GM23338 (cell line): ENCODE results near the gene ERBB4. TPM values are rescaled to one million over a fixed set of nuclear protein-coding genes. Genes with fewer than 3 reads are reported as not detected.

ENCODE experiments used
- ATAC-seq: fragments of 200-7000 bp; cut with Tn5 transposase; 3 replicates; pipeline ENCODE4 v1.9.1; 2020
- DNase-seq: peaks from one replicate; pipeline ENCODE4 v3.0.0-alpha.2; 2015; ENCODE audit warnings: low spot score
- H2AFZ ChIP-seq: fragments of 200-600 bp; sonication (generic); 2 replicates; pipeline ENCODE4 v1.8.0; 2016; ENCODE audit warnings: antibody characterized with exemption, mild to moderate bottlenecking, moderate library complexity
- H3F3A ChIP-seq: fragments of 200-600 bp; sonication (generic); replicated peaks from 2 replicates; pipeline ENCODE4 v1.8.0; 2017; ENCODE audit warnings: antibody characterized with exemption, mixed run types, low read depth
- H3K27ac ChIP-seq: fragments of 200-600 bp; sonication (generic); 2 replicates; pipeline ENCODE4 v1.6.1; 2016; ENCODE audit warnings: low read depth
- H3K27me3 ChIP-seq: fragments of 200-600 bp; sonication (generic); 2 replicates; pipeline ENCODE4 v1.8.0; 2016; ENCODE audit warnings: mild to moderate bottlenecking, mixed run types, moderate library complexity; ENCODE audit not compliant: insufficient read depth
- H3K36me3 ChIP-seq: fragments of 200-600 bp; sonication (generic); 2 replicates; pipeline ENCODE4 v1.8.0; 2016; ENCODE audit warnings: mild to moderate bottlenecking; ENCODE audit not compliant: insufficient read depth
- H3K4me1 ChIP-seq: fragments of 200-600 bp; sonication (generic); 2 replicates; pipeline ENCODE4 v1.8.0; 2016; ENCODE audit warnings: mild to moderate bottlenecking, moderate library complexity; ENCODE audit not compliant: insufficient read depth
- H3K4me2 ChIP-seq: fragments of 200-600 bp; sonication (generic); 2 replicates; pipeline ENCODE4 v1.7.1; 2017; ENCODE audit warnings: mixed run types
- H3K4me3 ChIP-seq: fragments of 200-600 bp; sonication (generic); 2 replicates; pipeline ENCODE4 v1.6.1; 2016; ENCODE audit warnings: mixed run types
- H3K79me2 ChIP-seq: fragments of 200-600 bp; sonication (generic); replicated peaks from 2 replicates; pipeline ENCODE4 v1.8.0; 2017; ENCODE audit warnings: mild to moderate bottlenecking; ENCODE audit not compliant: insufficient read depth
- H3K9me2 ChIP-seq: fragments of 200-600 bp; sonication (generic); 2 replicates; pipeline ENCODE4 v1.8.0; 2017; ENCODE audit not compliant: insufficient read depth
- H4K20me1 ChIP-seq: fragments of 200-600 bp; sonication (generic); replicated peaks from 2 replicates; pipeline ENCODE4 v1.8.0; 2017; ENCODE audit warnings: mild to moderate bottlenecking; ENCODE audit not compliant: insufficient read depth
- H3K27ac Mint-ChIP-seq: 2 replicates; pipeline ENCODE4 v1.8.0; 2020; ENCODE audit warnings: inconsistent platforms, mild to moderate bottlenecking, moderate library complexity, mixed read lengths
- H3K27me3 Mint-ChIP-seq: 3 replicates; pipeline ENCODE4 v1.8.0; 2022; ENCODE audit warnings: low read depth, mild to moderate bottlenecking, moderate library complexity, mixed read lengths, inconsistent platforms; ENCODE audit not compliant: insufficient read depth, poor library complexity
- H3K36me3 Mint-ChIP-seq: 3 replicates; pipeline ENCODE4 v1.8.0; 2021; ENCODE audit warnings: low read depth, mild to moderate bottlenecking, inconsistent platforms, moderate library complexity, mixed read lengths
- H3K4me1 Mint-ChIP-seq: 3 replicates; pipeline ENCODE4 v1.8.0; 2020; ENCODE audit warnings: mild to moderate bottlenecking, inconsistent platforms, mixed read lengths
- H3K4me3 Mint-ChIP-seq: 3 replicates; pipeline ENCODE4 v1.8.0; 2021; ENCODE audit warnings: moderate library complexity, mild to moderate bottlenecking, inconsistent platforms, mixed read lengths
- H3K9me3 Mint-ChIP-seq: 3 replicates; pipeline ENCODE4 v1.8.0; 2020; ENCODE audit warnings: moderate library complexity, mild to moderate bottlenecking, inconsistent platforms, mixed read lengths
- CREB1 ChIP-seq: fragments of 250-450 bp; sonication (Bioruptor Pico); IDR thresholded peaks from 2 replicates; pipeline ENCODE4 v1.5.0; 2020; ENCODE audit warnings: low read depth, mild to moderate bottlenecking, moderate library complexity
- EZH2 ChIP-seq: fragments of 200-600 bp; sonication (generic); IDR thresholded peaks from one replicate; pipeline ENCODE4 v1.8.0; 2017; ENCODE audit warnings: antibody characterized with exemption, mild to moderate bottlenecking, low read depth; ENCODE audit not compliant: unreplicated experiment
- EZH2phosphoT487 ChIP-seq: fragments of 200-600 bp; sonication (generic); IDR thresholded peaks from one replicate; pipeline ENCODE4 v1.8.1; 2018; ENCODE audit warnings: antibody characterized with exemption; ENCODE audit not compliant: unreplicated experiment
- JUNB ChIP-seq: IDR thresholded peaks from one replicate; pipeline ENCODE4 v1.6.1; 2016; ENCODE audit warnings: antibody characterized with exemption; ENCODE audit not compliant: unreplicated experiment
- NANOG ChIP-seq: IDR thresholded peaks from 2 replicates; pipeline ENCODE4 v1.6.1; 2016; ENCODE audit warnings: antibody characterized with exemption, borderline replicate concordance
- POLR2AphosphoS5 ChIP-seq: IDR thresholded peaks from 2 replicates; pipeline ENCODE4 v1.6.1; 2016; ENCODE audit warnings: antibody characterized with exemption, low read depth
- STAT1 ChIP-seq: IDR thresholded peaks from one replicate; pipeline ENCODE4 v1.6.1; 2016; ENCODE audit warnings: antibody characterized with exemption; ENCODE audit not compliant: unreplicated experiment
- ZNF114 ChIP-seq: fragments of 250-450 bp; sonication (Bioruptor Pico); IDR thresholded peaks from 2 replicates; pipeline ENCODE4 v1.5.0; 2020; ENCODE audit warnings: mild to moderate bottlenecking, moderate library complexity
- ZNF331 ChIP-seq: fragments of 250-450 bp; sonication (Bioruptor Pico); IDR thresholded peaks from 2 replicates; pipeline ENCODE4 v1.5.0; 2020; ENCODE audit warnings: low read depth, mild to moderate bottlenecking, moderate library complexity
- polyA plus RNA-seq: library from polyadenylated mRNA; unstranded; fragments of >200 nt; fragmentation: Nextera tagmentation; extraction: Ambion mirVana; gene quantifications from 2 replicates; pipeline ENCODE4 v1.2.1, GENCODE V29; 2016
- total RNA-seq: library from RNA; depleted of rRNA; stranded (reverse); fragments of >200 nt; shearing (Covaris generic); gene quantifications from 2 replicates; pipeline ENCODE4 v1.2.3, GENCODE V29; 2014
- TF ChIP-seq, protein P1 (sequence below), 2 experiments: fragments of 200-600 bp in 1 of 2; sonication (generic) in 1 of 2; conservative IDR thresholded peaks; 2 replicates each; pipeline versions ENCODE4 v1.5.1 to v1.6.1; 2016 to 2017; ENCODE audit warnings: antibody characterized with exemption in 2 of 2, low read depth in 2 of 2, mild to moderate bottlenecking in 2 of 2, moderate library complexity in 1 of 2
- TF ChIP-seq, protein P2 (sequence below): fragments of 250-450 bp; sonication (Bioruptor Pico); IDR thresholded peaks from 2 replicates; pipeline ENCODE4 v1.5.0; 2020; ENCODE audit warnings: mild to moderate bottlenecking, moderate library complexity
- TF ChIP-seq, protein P3 (sequence below): IDR thresholded peaks from 2 replicates; pipeline ENCODE4 v1.6.1; 2016; ENCODE audit warnings: antibody characterized with exemption
- TF ChIP-seq, protein P4 (sequence below): IDR thresholded peaks from one replicate; pipeline ENCODE4 v1.6.1; 2018; ENCODE audit warnings: antibody characterized with exemption; ENCODE audit not compliant: unreplicated experiment

The ERBB4 gene
- total and polyA plus RNA-seq, 2 experiments from 2014 or later, result 0.73 to 1.1 TPM

DNA sequence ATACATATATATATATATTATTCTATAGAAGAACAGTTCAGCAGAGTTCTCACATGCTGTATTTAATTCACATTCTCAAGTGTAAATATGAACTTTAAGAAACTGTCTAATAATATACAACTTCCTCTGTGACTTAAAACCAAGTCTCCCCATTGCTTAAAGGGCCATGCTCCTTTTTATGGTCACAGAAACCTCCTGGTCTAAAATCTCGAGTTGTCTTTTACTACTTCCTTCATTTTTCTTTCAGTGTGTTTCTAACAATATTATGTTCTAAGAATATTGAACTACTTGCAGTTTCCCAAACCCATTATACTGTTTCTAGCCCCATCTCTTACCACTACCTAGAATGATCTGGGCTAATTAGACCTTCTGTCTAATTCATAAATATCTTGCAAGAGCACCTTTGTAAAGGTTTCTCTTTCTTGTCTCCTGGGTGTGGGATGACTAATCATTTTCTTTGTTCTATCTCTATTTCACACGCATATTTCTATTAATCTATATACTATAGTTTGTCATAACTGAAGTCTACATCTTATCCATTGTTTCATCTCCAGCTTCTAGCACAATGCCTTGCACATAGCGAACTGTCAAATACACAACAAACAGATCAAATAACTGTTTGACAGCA lies 48.8 kb downstream of the ERBB4 start:
- H3K9me2 ChIP-seq, result no peaks in the 10 kb centered on the region
- H3K36me3 ChIP-seq, result no peaks in the 10 kb centered on the region
- Mint-ChIP-seq H3K4me3 (no peak overlapping the region), H3K27me3 (peaks cover 1% of the 10 kb centered on the region), H3K4me1 (peaks cover 8% of the 10 kb centered on the region; the same call in 2 of the 3 replicates), H3K36me3 (no peaks in the 10 kb centered on the region), H3K9me3 (no peaks in the 10 kb centered on the region), H3K27ac (0 out of 2 replicates have a peak overlapping the region, but pooled peaks have one; percentile 38)
- no peaks in the 10 kb centered on the region for H3K4me1 ChIP-seq
- H3K4me2 ChIP-seq, result no peak overlapping the region
- H3K4me3 ChIP-seq, result no peak overlapping the region
- ATAC-seq, result no peak
- H3K27me3 ChIP-seq, result no peaks in the 10 kb centered on the region
- no peak for TF ChIP-seq ZNF331 (CRISPR knock-in tag)
- TF ChIP-seq, protein P1, sequence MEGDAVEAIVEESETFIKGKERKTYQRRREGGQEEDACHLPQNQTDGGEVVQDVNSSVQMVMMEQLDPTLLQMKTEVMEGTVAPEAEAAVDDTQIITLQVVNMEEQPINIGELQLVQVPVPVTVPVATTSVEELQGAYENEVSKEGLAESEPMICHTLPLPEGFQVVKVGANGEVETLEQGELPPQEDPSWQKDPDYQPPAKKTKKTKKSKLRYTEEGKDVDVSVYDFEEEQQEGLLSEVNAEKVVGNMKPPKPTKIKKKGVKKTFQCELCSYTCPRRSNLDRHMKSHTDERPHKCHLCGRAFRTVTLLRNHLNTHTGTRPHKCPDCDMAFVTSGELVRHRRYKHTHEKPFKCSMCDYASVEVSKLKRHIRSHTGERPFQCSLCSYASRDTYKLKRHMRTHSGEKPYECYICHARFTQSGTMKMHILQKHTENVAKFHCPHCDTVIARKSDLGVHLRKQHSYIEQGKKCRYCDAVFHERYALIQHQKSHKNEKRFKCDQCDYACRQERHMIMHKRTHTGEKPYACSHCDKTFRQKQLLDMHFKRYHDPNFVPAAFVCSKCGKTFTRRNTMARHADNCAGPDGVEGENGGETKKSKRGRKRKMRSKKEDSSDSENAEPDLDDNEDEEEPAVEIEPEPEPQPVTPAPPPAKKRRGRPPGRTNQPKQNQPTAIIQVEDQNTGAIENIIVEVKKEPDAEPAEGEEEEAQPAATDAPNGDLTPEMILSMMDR (conservative IDR thresholded peaks at IDR 0.05; ENCODE audit: low read depth in 2 of 2), result no peak
- TF ChIP-seq, protein P2, sequence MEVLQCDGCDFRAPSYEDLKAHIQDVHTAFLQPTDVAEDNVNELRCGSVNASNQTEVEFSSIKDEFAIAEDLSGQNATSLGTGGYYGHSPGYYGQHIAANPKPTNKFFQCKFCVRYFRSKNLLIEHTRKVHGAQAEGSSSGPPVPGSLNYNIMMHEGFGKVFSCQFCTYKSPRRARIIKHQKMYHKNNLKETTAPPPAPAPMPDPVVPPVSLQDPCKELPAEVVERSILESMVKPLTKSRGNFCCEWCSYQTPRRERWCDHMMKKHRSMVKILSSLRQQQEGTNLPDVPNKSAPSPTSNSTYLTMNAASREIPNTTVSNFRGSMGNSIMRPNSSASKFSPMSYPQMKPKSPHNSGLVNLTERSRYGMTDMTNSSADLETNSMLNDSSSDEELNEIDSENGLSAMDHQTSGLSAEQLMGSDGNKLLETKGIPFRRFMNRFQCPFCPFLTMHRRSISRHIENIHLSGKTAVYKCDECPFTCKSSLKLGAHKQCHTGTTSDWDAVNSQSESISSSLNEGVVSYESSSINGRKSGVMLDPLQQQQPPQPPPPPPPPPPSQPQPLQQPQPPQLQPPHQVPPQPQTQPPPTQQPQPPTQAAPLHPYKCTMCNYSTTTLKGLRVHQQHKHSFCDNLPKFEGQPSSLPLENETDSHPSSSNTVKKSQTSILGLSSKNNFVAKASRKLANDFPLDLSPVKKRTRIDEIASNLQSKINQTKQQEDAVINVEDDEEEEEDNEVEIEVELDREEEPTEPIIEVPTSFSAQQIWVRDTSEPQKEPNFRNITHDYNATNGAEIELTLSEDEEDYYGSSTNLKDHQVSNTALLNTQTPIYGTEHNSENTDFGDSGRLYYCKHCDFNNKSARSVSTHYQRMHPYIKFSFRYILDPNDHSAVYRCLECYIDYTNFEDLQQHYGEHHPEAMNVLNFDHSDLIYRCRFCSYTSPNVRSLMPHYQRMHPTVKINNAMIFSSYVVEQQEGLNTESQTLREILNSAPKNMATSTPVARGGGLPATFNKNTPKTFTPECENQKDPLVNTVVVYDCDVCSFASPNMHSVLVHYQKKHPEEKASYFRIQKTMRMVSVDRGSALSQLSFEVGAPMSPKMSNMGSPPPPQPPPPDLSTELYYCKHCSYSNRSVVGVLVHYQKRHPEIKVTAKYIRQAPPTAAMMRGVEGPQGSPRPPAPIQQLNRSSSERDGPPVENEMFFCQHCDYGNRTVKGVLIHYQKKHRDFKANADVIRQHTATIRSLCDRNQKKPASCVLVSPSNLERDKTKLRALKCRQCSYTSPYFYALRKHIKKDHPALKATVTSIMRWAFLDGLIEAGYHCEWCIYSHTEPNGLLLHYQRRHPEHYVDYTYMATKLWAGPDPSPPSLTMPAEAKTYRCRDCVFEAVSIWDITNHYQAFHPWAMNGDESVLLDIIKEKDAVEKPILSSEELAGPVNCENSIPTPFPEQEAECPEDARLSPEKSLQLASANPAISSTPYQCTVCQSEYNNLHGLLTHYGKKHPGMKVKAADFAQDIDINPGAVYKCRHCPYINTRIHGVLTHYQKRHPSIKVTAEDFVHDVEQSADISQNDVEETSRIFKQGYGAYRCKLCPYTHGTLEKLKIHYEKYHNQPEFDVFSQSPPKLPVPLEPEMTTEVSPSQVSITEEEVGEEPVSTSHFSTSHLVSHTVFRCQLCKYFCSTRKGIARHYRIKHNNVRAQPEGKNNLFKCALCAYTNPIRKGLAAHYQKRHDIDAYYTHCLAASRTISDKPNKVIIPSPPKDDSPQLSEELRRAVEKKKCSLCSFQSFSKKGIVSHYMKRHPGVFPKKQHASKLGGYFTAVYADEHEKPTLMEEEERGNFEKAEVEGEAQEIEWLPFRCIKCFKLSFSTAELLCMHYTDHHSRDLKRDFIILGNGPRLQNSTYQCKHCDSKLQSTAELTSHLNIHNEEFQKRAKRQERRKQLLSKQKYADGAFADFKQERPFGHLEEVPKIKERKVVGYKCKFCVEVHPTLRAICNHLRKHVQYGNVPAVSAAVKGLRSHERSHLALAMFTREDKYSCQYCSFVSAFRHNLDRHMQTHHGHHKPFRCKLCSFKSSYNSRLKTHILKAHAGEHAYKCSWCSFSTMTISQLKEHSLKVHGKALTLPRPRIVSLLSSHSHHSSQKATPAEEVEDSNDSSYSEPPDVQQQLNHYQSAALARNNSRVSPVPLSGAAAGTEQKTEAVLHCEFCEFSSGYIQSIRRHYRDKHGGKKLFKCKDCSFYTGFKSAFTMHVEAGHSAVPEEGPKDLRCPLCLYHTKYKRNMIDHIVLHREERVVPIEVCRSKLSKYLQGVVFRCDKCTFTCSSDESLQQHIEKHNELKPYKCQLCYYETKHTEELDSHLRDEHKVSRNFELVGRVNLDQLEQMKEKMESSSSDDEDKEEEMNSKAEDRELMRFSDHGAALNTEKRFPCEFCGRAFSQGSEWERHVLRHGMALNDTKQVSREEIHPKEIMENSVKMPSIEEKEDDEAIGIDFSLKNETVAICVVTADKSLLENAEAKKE (CRISPR knock-in tag), result no peak
- TF ChIP-seq CREB1 (CRISPR knock-in tag), result no peak
- no peak for TF ChIP-seq EZH2
- TF ChIP-seq, protein P3, sequence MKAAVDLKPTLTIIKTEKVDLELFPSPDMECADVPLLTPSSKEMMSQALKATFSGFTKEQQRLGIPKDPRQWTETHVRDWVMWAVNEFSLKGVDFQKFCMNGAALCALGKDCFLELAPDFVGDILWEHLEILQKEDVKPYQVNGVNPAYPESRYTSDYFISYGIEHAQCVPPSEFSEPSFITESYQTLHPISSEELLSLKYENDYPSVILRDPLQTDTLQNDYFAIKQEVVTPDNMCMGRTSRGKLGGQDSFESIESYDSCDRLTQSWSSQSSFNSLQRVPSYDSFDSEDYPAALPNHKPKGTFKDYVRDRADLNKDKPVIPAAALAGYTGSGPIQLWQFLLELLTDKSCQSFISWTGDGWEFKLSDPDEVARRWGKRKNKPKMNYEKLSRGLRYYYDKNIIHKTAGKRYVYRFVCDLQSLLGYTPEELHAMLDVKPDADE, result no peak
- no peak for TF ChIP-seq POLR2AphosphoS5
- no peak for TF ChIP-seq JUNB
- no peak for TF ChIP-seq STAT1
- TF ChIP-seq, protein P4, sequence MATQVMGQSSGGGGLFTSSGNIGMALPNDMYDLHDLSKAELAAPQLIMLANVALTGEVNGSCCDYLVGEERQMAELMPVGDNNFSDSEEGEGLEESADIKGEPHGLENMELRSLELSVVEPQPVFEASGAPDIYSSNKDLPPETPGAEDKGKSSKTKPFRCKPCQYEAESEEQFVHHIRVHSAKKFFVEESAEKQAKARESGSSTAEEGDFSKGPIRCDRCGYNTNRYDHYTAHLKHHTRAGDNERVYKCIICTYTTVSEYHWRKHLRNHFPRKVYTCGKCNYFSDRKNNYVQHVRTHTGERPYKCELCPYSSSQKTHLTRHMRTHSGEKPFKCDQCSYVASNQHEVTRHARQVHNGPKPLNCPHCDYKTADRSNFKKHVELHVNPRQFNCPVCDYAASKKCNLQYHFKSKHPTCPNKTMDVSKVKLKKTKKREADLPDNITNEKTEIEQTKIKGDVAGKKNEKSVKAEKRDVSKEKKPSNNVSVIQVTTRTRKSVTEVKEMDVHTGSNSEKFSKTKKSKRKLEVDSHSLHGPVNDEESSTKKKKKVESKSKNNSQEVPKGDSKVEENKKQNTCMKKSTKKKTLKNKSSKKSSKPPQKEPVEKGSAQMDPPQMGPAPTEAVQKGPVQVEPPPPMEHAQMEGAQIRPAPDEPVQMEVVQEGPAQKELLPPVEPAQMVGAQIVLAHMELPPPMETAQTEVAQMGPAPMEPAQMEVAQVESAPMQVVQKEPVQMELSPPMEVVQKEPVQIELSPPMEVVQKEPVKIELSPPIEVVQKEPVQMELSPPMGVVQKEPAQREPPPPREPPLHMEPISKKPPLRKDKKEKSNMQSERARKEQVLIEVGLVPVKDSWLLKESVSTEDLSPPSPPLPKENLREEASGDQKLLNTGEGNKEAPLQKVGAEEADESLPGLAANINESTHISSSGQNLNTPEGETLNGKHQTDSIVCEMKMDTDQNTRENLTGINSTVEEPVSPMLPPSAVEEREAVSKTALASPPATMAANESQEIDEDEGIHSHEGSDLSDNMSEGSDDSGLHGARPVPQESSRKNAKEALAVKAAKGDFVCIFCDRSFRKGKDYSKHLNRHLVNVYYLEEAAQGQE, result no peak
- TF ChIP-seq ZNF114 (CRISPR knock-in tag), result no peak
- no peak for TF ChIP-seq NANOG
- no peak for TF ChIP-seq EZH2phosphoT487
- no peaks in the 10 kb centered on the region for H3F3A ChIP-seq
- H2AFZ ChIP-seq, result no peak overlapping the region
- no peak for DNase-seq
- no peaks in the 10 kb centered on the region for H4K20me1 ChIP-seq
- H3K27ac ChIP-seq, result no peak overlapping the region
- no peaks in the 10 kb centered on the region for H3K79me2 ChIP-seq
